B cell (primary cell): ENCODE results near the gene BEX4.

ENCODE experiments used
- CTCF ChIP-seq: fragments of 200-600 bp; IDR thresholded peaks from one replicate; pipeline ENCODE4 v1.8.0; 2022; ENCODE audit warnings: antibody characterized with exemption, mild to moderate bottlenecking
- EZH2 ChIP-seq: IDR thresholded peaks from 2 replicates; pipeline ENCODE4 v1.6.1; 2012; ENCODE audit warnings: borderline replicate concordance, low read depth, mild to moderate bottlenecking, moderate library complexity, low read length; ENCODE audit not compliant: insufficient read depth, poor library complexity, severe bottlenecking

GRCh38 chrX:103233263-103233662 is 18.4 kb downstream of the BEX4 start:
- TF ChIP-seq EZH2 (no peak), CTCF (no peak)
